MM.1S (cell line): ENCODE data around the gene ANKMY1.
"Not testable (repeated sequence)": the region's sequence is repeated elsewhere in the genome, so short reads cannot be mapped to it uniquely, and the experiment has no call there.

Experiments
- DNase-seq: peaks from one replicate; pipeline ENCODE4 v3.0.0-alpha.2; 2015
- H2AFZ ChIP-seq: fragments of 300-600 bp; sonication (generic); 2 replicates; pipeline ENCODE4 v1.6.0; 2016; ENCODE audit warnings: antibody characterized with exemption, low read length
- H3F3A ChIP-seq: fragments of 300-600 bp; sonication (generic); 2 replicates; pipeline ENCODE4 v1.6.1; 2016; ENCODE audit warnings: mild to moderate bottlenecking, antibody characterized with exemption, low read length, moderate library complexity, mixed read lengths; ENCODE audit not compliant: insufficient read depth
- H3K27ac ChIP-seq: fragments of 300-600 bp; sonication (generic); 2 replicates; pipeline ENCODE4 v1.5.1; 2016; ENCODE audit warnings: mild to moderate bottlenecking, low read length
- H3K27me3 ChIP-seq: fragments of 300-600 bp; sonication (generic); replicated peaks from 2 replicates; pipeline ENCODE4 v1.6.0; 2016; ENCODE audit warnings: low read length; ENCODE audit not compliant: insufficient read depth
- H3K36me3 ChIP-seq: fragments of 300-600 bp; sonication (generic); replicated peaks from 2 replicates; pipeline ENCODE4 v1.6.1; 2016; ENCODE audit warnings: mild to moderate bottlenecking, low read length, mixed read lengths; ENCODE audit not compliant: insufficient read depth
- H3K4me1 ChIP-seq: fragments of 300-600 bp; sonication (generic); 2 replicates; pipeline ENCODE4 v1.6.1; 2016; ENCODE audit warnings: low read length, mixed read lengths
- H3K4me2 ChIP-seq: fragments of 300-600 bp; sonication (generic); 2 replicates; pipeline ENCODE4 v1.6.0; 2016; ENCODE audit warnings: low read depth, low read length
- H3K4me3 ChIP-seq: fragments of 300-600 bp; sonication (generic); 2 replicates; pipeline ENCODE4 v1.5.1; 2016; ENCODE audit warnings: low read length, mixed read lengths
- H3K79me2 ChIP-seq: fragments of 300-600 bp; sonication (generic); 2 replicates; pipeline ENCODE4 v1.6.1; 2016; ENCODE audit warnings: mixed run types, low read length, mixed read lengths
- H3K9ac ChIP-seq: fragments of 300-600 bp; sonication (generic); 2 replicates; pipeline ENCODE4 v1.6.1; 2016; ENCODE audit warnings: low read length, mixed read lengths
- H3K9me2 ChIP-seq: fragments of 300-600 bp; sonication (generic); replicated peaks from 2 replicates; pipeline ENCODE4 v1.6.1; 2016; ENCODE audit warnings: mild to moderate bottlenecking, low read length, mixed read lengths; ENCODE audit not compliant: insufficient read depth
- H3K9me3 ChIP-seq: fragments of 300-600 bp; sonication (generic); replicated peaks from 2 replicates; pipeline ENCODE4 v1.6.1; 2016; ENCODE audit warnings: mild to moderate bottlenecking, low read length, mixed read lengths; ENCODE audit not compliant: insufficient read depth
- H4K20me1 ChIP-seq: fragments of 300-600 bp; sonication (generic); 2 replicates; pipeline ENCODE4 v1.6.1; 2016; ENCODE audit warnings: mild to moderate bottlenecking, low read length, moderate library complexity, mixed read lengths; ENCODE audit not compliant: insufficient read depth
- EZH2 ChIP-seq: fragments of 300-600 bp; sonication (generic); optimal IDR thresholded peaks from 2 replicates; pipeline ENCODE3; 2017; ENCODE audit warnings: low read depth, mild to moderate bottlenecking, antibody characterized with exemption, low read length, mixed read lengths
- EZH2phosphoT487 ChIP-seq: fragments of 300-600 bp; sonication (generic); IDR thresholded peaks from 2 replicates; pipeline ENCODE4 v1.6.1; 2018; ENCODE audit warnings: antibody characterized with exemption, low read length
- TF ChIP-seq, protein P1 (sequence below): fragments of 300-600 bp; sonication (generic); IDR thresholded peaks from 2 replicates; pipeline ENCODE4 v1.5.1; 2016; ENCODE audit warnings: antibody characterized with exemption, low read length, mixed read lengths

ANKMY1 gene

DNA sequence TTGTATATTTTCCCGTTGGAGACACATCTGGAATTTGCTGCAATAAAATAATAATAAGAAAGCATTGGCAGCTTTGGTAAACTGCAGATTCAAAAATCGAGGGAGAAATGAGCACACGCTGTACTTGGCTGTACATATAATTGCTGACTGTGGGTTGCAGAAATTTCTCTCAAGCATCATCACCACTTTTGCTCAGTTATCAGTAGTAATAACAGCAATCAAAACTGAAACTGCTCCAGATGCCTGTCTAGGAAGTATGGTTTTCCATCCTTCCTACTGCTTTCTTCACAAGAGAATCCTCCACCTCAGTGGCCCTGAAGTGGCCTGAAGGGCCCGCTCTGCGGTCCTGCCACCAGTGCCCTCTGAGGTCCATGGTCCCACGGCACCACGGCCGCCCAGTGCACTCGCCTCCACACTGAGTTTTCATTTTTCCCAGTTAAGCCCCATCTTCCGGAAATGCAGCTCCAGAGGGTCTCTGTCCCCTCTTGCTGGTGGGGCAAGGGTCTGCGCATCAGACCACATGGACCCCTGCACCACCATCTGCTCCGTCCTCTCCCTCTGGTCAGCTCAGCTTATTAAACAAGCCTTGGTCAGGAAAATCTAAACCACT, 6.3 kb upstream of the ANKMY1 start:
- peaks cover 37% of the 10 kb centered on the region for H3F3A ChIP-seq
- H3K79me2 ChIP-seq: peaks cover 66% of the 10 kb centered on the region
- peak overlapping the region; percentile 99; the same call in 1 of the 2 replicates for H3K27ac ChIP-seq
- H3K4me2 ChIP-seq: peak overlapping the region; percentile 90; the same call in 1 of the 2 replicates
- no peak for DNase-seq
- TF ChIP-seq EZH2phosphoT487 (no peak), EZH2 (no peak)
- H4K20me1 ChIP-seq: no peaks in the 10 kb centered on the region
- H3K36me3 ChIP-seq: no peaks in the 10 kb centered on the region
- no peaks in the 10 kb centered on the region for H3K27me3 ChIP-seq
- no peaks in the 10 kb centered on the region for H3K9me3 ChIP-seq
- no peak overlapping the region for H3K4me3 ChIP-seq
- no peaks in the 10 kb centered on the region for H3K9me2 ChIP-seq
- no peak overlapping the region for H3K9ac ChIP-seq
- H2AFZ ChIP-seq: no peak overlapping the region
- peaks cover 52% of the 10 kb centered on the region for H3K4me1 ChIP-seq

DNA sequence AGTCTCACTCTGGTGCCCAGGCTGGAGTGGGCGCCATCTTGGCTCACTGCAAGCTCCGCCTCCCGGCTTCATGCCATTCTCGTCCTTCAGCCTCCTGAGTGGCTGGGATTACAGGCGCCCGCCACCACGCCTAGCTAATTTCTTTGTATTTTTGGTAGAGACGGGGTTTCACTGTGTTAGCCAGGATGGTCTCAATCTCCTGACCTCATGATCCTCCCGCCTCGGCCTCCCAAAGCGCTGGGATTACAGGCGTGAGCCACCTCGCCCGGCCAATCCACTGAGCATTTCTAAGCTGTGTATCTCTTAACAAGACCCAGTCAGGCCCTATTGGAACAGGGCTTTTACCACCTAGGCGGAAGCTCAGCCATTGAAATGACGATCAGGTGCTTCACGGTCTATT, 5.4 kb upstream of the ANKMY1 start:
- H3F3A ChIP-seq: peaks cover 37% of the 10 kb centered on the region
- H3K79me2 ChIP-seq: peaks cover 71% of the 10 kb centered on the region
- H3K9me2 ChIP-seq, H3K9me3 ChIP-seq, H3K27me3 ChIP-seq, H4K20me1 ChIP-seq, H3K4me3 ChIP-seq, H3K9ac ChIP-seq, H3K36me3 ChIP-seq, H2AFZ ChIP-seq, DNase-seq, H3K27ac ChIP-seq: not testable (repeated sequence)
- H3K4me2 ChIP-seq: peak overlapping the region; percentile 80; the same call in 1 of the 2 replicates
- peaks cover 52% of the 10 kb centered on the region for H3K4me1 ChIP-seq

GRCh38 chr2:240561325-240561971, 3.7 kb upstream of the ANKMY1 start:
- peak overlapping the region; percentile 89 for H3K9ac ChIP-seq
- peaks cover 76% of the 10 kb centered on the region for H3K79me2 ChIP-seq
- peak overlapping the region; percentile 92 for H3K27ac ChIP-seq
- no peaks in the 10 kb centered on the region for H3K36me3 ChIP-seq
- H2AFZ ChIP-seq: no peak overlapping the region
- H3K27me3 ChIP-seq: no peaks in the 10 kb centered on the region
- H4K20me1 ChIP-seq: no peaks in the 10 kb centered on the region
- H3K4me1 ChIP-seq: peaks cover 42% of the 10 kb centered on the region
- H3K9me2 ChIP-seq: no peaks in the 10 kb centered on the region
- H3K4me2 ChIP-seq: peak overlapping the region; percentile 80
- H3K4me3 ChIP-seq: peak overlapping the region; percentile 83
- H3K9me3 ChIP-seq: no peaks in the 10 kb centered on the region
- DNase-seq: peak; percentile 64
- TF ChIP-seq, protein P1, sequence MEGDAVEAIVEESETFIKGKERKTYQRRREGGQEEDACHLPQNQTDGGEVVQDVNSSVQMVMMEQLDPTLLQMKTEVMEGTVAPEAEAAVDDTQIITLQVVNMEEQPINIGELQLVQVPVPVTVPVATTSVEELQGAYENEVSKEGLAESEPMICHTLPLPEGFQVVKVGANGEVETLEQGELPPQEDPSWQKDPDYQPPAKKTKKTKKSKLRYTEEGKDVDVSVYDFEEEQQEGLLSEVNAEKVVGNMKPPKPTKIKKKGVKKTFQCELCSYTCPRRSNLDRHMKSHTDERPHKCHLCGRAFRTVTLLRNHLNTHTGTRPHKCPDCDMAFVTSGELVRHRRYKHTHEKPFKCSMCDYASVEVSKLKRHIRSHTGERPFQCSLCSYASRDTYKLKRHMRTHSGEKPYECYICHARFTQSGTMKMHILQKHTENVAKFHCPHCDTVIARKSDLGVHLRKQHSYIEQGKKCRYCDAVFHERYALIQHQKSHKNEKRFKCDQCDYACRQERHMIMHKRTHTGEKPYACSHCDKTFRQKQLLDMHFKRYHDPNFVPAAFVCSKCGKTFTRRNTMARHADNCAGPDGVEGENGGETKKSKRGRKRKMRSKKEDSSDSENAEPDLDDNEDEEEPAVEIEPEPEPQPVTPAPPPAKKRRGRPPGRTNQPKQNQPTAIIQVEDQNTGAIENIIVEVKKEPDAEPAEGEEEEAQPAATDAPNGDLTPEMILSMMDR: no peak
- TF ChIP-seq EZH2phosphoT487 (no peak), EZH2 (no peak)
- peaks cover 26% of the 10 kb centered on the region for H3F3A ChIP-seq

DNA sequence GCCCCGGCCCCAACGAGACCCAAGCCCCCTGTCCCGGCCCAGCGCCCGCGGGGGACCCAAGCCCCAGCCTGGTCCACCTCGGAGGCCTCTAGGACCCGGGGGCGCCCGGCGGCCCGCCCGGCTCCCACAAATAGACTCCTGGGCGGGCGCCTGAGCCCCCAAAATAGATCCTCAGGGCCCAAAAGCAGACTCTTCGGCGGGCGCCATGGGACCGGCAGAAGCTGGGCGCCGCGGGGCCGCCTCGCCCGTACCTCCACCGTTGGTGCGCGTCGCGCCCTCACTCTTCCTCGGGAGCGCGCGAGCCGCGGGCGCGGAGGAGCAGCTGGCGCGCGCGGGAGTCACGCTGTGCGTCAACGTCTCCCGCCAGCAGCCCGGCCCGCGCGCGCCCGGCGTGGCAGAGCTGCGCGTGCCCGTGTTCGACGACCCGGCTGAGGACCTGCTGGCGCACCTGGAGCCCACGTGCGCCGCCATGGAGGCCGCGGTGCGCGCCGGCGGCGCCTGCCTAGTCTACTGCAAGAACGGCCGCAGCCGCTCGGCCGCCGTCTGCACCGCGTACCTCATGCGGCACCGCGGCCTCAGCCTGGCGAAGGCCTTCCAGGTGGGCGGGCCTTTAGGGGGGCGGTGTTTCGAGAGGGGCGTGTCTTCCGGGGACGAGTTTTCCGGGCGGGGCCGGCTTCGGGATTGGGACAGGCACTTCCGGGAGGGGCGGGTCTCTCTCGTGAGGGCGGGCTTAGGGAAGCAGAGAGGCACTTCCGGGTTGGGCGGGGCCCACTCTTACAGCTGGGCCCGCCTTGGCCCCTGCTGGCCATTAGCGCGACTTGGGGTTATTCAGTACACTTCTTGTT, 2.9 kb upstream of the ANKMY1 start:
- Histone ChIP-seq H3K79me2 (peaks cover 84% of the 10 kb centered on the region), H2AFZ (no peak overlapping the region), H3K36me3 (no peaks in the 10 kb centered on the region)

More for the DNA sequence above, 2.9 kb upstream of the ANKMY1 start:
- Histone ChIP-seq H3K27me3 (no peaks in the 10 kb centered on the region), H3K9me2 (no peaks in the 10 kb centered on the region), H3K27ac (peak overlapping the region; percentile 92), H3F3A (peaks cover 21% of the 10 kb centered on the region), H3K9me3 (no peaks in the 10 kb centered on the region), H3K9ac (peak overlapping the region; percentile 98), H4K20me1 (no peaks in the 10 kb centered on the region), H3K4me1 (peaks cover 38% of the 10 kb centered on the region), H3K4me2 (peak overlapping the region; percentile 89), H3K4me3 (peak overlapping the region; percentile 83)
- TF ChIP-seq EZH2phosphoT487 (no peak), EZH2 (no peak)
- TF ChIP-seq, protein P1: no peak
- peak; percentile 95 for DNase-seq
